GM11168 (cell line): ENCODE measurements around the gene CEP85L.

ENCODE experiments used
- in situ Hi-C: fragments of 300-500 bp; cut with MboI; formaldehyde crosslinking; loops from one replicate; pipeline ENCODE4 v1.12.0; 2022; ENCODE audit warnings: low sequenced_read_pairs; ENCODE audit not compliant: unreplicated experiment

Gene CEP85L

GRCh38 chr6:118551063-118552053 is 100.0 kb downstream of the CEP85L start:
- in situ Hi-C loops = loop anchor here (25.0 kb wide), 1 partner anchor 561 kb away; no protein-coding TSS in a partner anchor

GRCh38 chr6:118548613-118549012 is 102.8 kb downstream of the CEP85L start:
- in situ Hi-C loops = loop anchor here (25.0 kb wide), 2 partner anchors 261 to 711 kb away; no protein-coding TSS in a partner anchor

GRCh38 chr6:118548136-118548535 is 103.3 kb downstream of the CEP85L start, which contains the start of gene PLN:
Gene PLN, plus strand, starts transcription at chr6:118548296. Its CDS starts 10,626 bp downstream, at chr6:118558922.
- in situ Hi-C loops = loop anchor here (25.0 kb wide), 2 partner anchors 261 to 711 kb away; no protein-coding TSS in a partner anchor

- in situ Hi-C loops = loop anchor here (25.0 kb wide), 2 partner anchors 260 to 710 kb away; no protein-coding TSS in a partner anchor
Measured at GRCh38 chr6:118546880-118547218, 104.5 kb downstream of the CEP85L start.

GRCh38 chr6:118546164-118546879 is 105.1 kb downstream of the CEP85L start:
- in situ Hi-C loops = loop anchor here (25.0 kb wide), 2 partner anchors 259 to 709 kb away; no protein-coding TSS in a partner anchor

- in situ Hi-C loops = loop anchor here (25.0 kb wide), 2 partner anchors 257 to 707 kb away; no protein-coding TSS in a partner anchor
Measured at GRCh38 chr6:118544105-118544504, 107.3 kb downstream of the CEP85L start.

- in situ Hi-C loops = loop anchor here (25.0 kb wide), 2 partner anchors 255 to 705 kb away; no protein-coding TSS in a partner anchor
Measured at GRCh38 chr6:118542184-118542952, 109.0 kb downstream of the CEP85L start.

- in situ Hi-C loops = loop anchor here (25.0 kb wide), 2 partner anchors 250 to 700 kb away; no protein-coding TSS in a partner anchor
Measured at GRCh38 chr6:118537574-118537973, 113.8 kb downstream of the CEP85L start.

GRCh38 chr6:118536478-118536877 is 114.9 kb downstream of the CEP85L start:
- in situ Hi-C loops = loop anchor here (25.0 kb wide), 2 partner anchors 249 to 699 kb away; no protein-coding TSS in a partner anchor

GRCh38 chr6:118535176-118535844 is 116.1 kb downstream of the CEP85L start:
- in situ Hi-C loops = loop anchor here (25.0 kb wide), 2 partner anchors 248 to 698 kb away; no protein-coding TSS in a partner anchor

GRCh38 chr6:118530942-118531341 is 120.4 kb downstream of the CEP85L start:
- in situ Hi-C loops = loop anchor here (25.0 kb wide), 2 partner anchors 244 to 694 kb away; no protein-coding TSS in a partner anchor

- in situ Hi-C loops = loop anchor here (25.0 kb wide), 2 partner anchors 242 to 692 kb away; no protein-coding TSS in a partner anchor
Measured at GRCh38 chr6:118529756-118530155, 121.6 kb downstream of the CEP85L start.

- in situ Hi-C loops = loop anchor here (25.0 kb wide), 2 partner anchors 241 to 691 kb away; no protein-coding TSS in a partner anchor
Measured at GRCh38 chr6:118528129-118528528, 123.3 kb downstream of the CEP85L start.

- in situ Hi-C loops = loop anchor here (25.0 kb wide), 2 partner anchors 239 to 689 kb away; no protein-coding TSS in a partner anchor
Measured at GRCh38 chr6:118525913-118526780, 125.2 kb downstream of the CEP85L start.

GRCh38 chr6:118524686-118525085 is 126.7 kb downstream of the CEP85L start:
- in situ Hi-C loops = loop anchor here (25.0 kb wide), 2 partner anchors 237 to 687 kb away; no protein-coding TSS in a partner anchor

- in situ Hi-C loops = no loop called here
Measured at GRCh38 chr6:118523216-118523615, 128.2 kb downstream of the CEP85L start.

- in situ Hi-C loops = no loop called here
Measured at GRCh38 chr6:118522422-118522821, 129.0 kb downstream of the CEP85L start.

GRCh38 chr6:118514689-118515088 is 136.7 kb downstream of the CEP85L start:
- in situ Hi-C loops = no loop called here
